Thoracic aorta (tissue), 2 donors: Measurements from ENCODE around the gene TNN. TPM values are rescaled to one million over a fixed set of nuclear protein-coding genes. Genes with fewer than 3 reads are reported as not detected.

Source experiments
- ATAC-seq: fragments of 150-250 bp; one replicate; pipeline ENCODE4 v1.8.0; 2017; ENCODE audit warnings: low read depth; ENCODE audit not compliant: insufficient number of reproducible peaks, low FRiP score
- DNase-seq: peaks from one replicate; pipeline ENCODE4 v3.0.0-alpha.2; 2020; ENCODE audit warnings: low spot score
- H3K27ac ChIP-seq, 2 donors: fragments of 200-600 bp; sonication (generic); 1 replicate in 1 of 2; 2 replicates in 1 of 2; pipeline ENCODE4 v1.5.1; 2016; ENCODE audit warnings: mild to moderate bottlenecking in 2 of 2, moderate library complexity in 2 of 2
- H3K27me3 ChIP-seq: fragments of 200-600 bp; sonication (generic); replicated peaks from 2 replicates; pipeline ENCODE4 v1.6.0; 2016; ENCODE audit warnings: mild to moderate bottlenecking; ENCODE audit not compliant: insufficient read depth
- H3K36me3 ChIP-seq: fragments of 200-600 bp; sonication (generic); one replicate; pipeline ENCODE4 v1.5.1; 2016
- H3K4me1 ChIP-seq, 2 donors: fragments of 200-600 bp; sonication (generic); 1 replicate in 1 of 2; 2 replicates in 1 of 2; pipeline versions ENCODE4 v1.5.1 to v1.6.0; 2016; ENCODE audit warnings: low read depth in 2 of 2, mild to moderate bottlenecking in 1 of 2; ENCODE audit not compliant: control insufficient read depth in 1 of 2
- H3K4me3 ChIP-seq: fragments of 200-600 bp; sonication (generic); 2 replicates; pipeline ENCODE4 v1.5.1; 2016; ENCODE audit warnings: mild to moderate bottlenecking
- H3K9me3 ChIP-seq: fragments of 200-600 bp; sonication (generic); 2 replicates; pipeline ENCODE4 v1.5.1; 2016
- total RNA-seq, 2 donors: library from RNA; depleted of rRNA; stranded (reverse); fragments of >200 nt; gene quantifications; one replicate each; pipeline versions ENCODE4 v1.1.0 to v1.2.3, GENCODE V29; 2016
- TF ChIP-seq, protein P1 (sequence below): fragments of 200-600 bp; sonication (generic); IDR thresholded peaks from one replicate; pipeline ENCODE4 v1.5.1; 2019; ENCODE audit warnings: antibody characterized with exemption

Gene TNN
- total RNA-seq, 2 donors from 2014 or later: not detected

DNA sequence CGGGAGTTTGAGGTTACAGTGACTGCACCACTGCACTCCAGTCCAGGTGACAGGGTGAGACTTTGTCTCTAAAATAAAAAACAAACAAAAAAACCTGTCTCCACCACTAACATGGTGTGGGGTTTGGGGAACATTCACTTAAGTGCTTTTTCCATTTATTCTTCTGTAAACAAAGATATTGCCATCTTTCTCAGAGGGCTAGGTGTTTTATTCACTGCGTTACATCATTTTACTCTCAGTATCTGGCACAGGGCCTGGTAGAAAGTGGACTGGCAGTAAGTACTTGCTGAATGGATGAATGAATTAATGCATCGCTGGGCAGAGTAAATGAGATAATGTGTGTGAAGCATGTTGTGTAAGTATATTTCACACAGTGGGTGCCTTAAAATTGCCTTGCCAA is 104.9 kb downstream of the TNN start:
- Histone ChIP-seq H3K4me1 (peaks cover 0 to 9% of the 10 kb centered on the region in 2 donors), H3K36me3 (peaks cover 15% of the 10 kb centered on the region), H3K27ac (no peak overlapping the region), H3K4me3 (no peak overlapping the region), H3K27me3 (no peaks in the 10 kb centered on the region), H3K9me3 (no peaks in the 10 kb centered on the region)
- TF ChIP-seq, protein P1, sequence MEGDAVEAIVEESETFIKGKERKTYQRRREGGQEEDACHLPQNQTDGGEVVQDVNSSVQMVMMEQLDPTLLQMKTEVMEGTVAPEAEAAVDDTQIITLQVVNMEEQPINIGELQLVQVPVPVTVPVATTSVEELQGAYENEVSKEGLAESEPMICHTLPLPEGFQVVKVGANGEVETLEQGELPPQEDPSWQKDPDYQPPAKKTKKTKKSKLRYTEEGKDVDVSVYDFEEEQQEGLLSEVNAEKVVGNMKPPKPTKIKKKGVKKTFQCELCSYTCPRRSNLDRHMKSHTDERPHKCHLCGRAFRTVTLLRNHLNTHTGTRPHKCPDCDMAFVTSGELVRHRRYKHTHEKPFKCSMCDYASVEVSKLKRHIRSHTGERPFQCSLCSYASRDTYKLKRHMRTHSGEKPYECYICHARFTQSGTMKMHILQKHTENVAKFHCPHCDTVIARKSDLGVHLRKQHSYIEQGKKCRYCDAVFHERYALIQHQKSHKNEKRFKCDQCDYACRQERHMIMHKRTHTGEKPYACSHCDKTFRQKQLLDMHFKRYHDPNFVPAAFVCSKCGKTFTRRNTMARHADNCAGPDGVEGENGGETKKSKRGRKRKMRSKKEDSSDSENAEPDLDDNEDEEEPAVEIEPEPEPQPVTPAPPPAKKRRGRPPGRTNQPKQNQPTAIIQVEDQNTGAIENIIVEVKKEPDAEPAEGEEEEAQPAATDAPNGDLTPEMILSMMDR: no peak
- ATAC-seq (no peak), DNase-seq (no peak)

DNA sequence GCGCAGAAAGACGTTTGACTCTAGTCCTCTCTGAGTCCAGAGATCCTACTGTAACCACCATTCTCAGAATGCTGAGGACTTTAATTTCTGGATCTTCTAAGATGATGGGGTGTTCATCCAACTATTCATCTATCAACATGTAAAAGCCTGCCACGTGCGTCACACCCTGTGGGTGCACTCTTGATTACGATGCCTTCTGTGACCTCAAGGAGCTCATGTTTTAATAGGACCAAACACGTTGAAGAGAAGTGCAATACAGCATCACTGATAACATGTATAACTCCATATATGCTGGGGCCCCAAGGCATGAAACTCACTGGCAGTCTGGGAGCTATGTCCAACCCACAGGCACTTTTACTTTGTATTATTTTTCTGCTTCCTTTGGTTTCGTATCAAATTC is 105.9 kb downstream of the TNN start:
- peaks cover 0 to 9% of the 10 kb centered on the region in 2 donors for H3K4me1 ChIP-seq
- no peak overlapping the region for H3K27ac ChIP-seq
- no peaks in the 10 kb centered on the region for H3K9me3 ChIP-seq
- TF ChIP-seq, protein P1: no peak
- DNase-seq: no peak
- no peaks in the 10 kb centered on the region for H3K27me3 ChIP-seq
- no peak for ATAC-seq
- peaks cover 19% of the 10 kb centered on the region for H3K36me3 ChIP-seq
- no peak overlapping the region for H3K4me3 ChIP-seq

DNA sequence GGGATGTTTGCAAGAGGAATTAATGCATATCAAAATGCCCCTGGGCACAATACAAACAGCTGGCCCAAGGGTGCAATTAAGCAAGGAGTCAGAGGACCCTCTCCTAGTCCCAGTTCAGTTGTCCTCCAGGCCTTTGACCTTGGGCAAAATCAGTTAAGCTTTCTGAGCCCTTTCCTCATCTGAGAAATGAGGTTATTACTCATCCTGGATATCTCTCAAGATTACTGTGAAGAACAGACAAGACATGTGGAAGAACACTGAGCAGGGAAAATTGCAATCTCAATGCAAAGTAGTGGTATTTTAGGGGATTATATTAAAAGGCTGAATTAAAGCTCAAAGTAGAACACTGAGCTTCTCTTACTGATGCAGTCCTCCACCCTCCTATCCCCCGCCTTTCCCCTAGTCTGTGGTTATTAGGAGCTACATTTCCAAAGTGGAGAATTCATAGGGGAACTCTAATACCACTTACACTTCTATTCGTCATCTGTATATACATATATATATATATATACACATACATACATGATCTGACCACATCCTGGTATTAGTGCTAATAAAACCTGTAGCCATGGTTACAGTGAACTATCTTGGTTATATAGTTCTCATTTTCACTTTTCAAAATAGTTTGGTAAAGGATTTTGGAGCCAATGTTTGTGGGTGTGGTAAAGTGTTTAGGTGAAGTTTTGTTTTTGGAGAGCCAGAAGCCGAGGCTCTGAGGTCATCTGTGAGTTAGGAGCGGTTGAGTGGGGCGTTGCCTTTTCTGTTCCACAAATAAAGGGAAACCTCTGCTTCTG is 106.9 kb downstream of the TNN start:
- Histone ChIP-seq H3K27me3 (no peaks in the 10 kb centered on the region), H3K4me3 (no peak overlapping the region), H3K27ac (no peak overlapping the region), H3K9me3 (no peaks in the 10 kb centered on the region), H3K4me1 (peaks cover 0 to 7% of the 10 kb centered on the region in 2 donors), H3K36me3 (peaks cover 19% of the 10 kb centered on the region)
- TF ChIP-seq, protein P1: no peak
- DNase-seq: no peak
- no peak for ATAC-seq

DNA sequence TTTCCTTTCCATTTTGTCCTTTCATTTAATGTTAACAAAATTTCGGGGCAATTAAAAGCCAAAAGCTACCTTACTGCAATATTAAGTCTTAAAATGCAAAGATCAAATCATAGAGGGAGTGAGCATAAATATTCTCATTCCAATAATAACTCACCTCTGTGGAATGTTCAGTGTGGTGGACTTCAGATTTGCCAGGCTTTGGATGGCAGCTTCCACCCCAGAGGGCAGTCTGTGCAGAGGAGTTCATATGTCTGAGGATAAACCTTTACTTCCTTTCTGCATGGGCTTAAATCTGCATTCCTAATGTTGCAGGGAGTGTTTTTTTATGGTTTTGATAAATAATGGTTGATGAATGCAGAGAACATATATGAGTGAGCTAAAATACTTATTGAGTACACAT is 108.6 kb downstream of the TNN start:
- TF ChIP-seq, protein P1: no peak
- Histone ChIP-seq H3K9me3 (no peaks in the 10 kb centered on the region), H3K27ac (no peak overlapping the region), H3K4me3 (no peak overlapping the region), H3K36me3 (peaks cover 19% of the 10 kb centered on the region), H3K27me3 (no peaks in the 10 kb centered on the region), H3K4me1 (no peaks in the 10 kb centered on the region)
- ATAC-seq (no peak), DNase-seq (no peak)

DNA sequence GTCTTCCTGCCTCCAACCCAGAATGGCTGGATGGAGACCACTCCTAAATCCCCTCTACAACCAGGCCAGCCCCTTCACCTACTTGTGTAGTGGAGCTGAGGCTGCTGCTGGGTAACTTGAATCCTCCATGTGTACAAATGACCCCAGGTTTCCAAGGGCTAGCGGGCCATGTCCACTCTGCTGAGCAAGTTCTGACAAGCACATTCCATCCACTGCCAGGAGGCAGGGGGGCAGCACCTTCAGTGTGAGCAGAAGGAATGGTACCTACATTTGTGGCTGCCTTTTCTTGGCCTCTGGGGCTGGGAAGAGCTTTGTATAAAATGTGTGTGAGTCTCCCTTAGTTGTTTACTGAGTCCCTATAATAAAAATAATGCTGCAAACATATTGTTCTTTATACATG is 110.4 kb downstream of the TNN start:
- Histone ChIP-seq H3K36me3 (peaks cover 16% of the 10 kb centered on the region), H3K27ac (no peak overlapping the region), H3K27me3 (no peaks in the 10 kb centered on the region), H3K4me3 (no peak overlapping the region), H3K4me1 (no peaks in the 10 kb centered on the region), H3K9me3 (no peaks in the 10 kb centered on the region)
- DNase-seq (no peak), ATAC-seq (no peak)
- TF ChIP-seq, protein P1: no peak
